ENCODE measurements around the gene CLCN7. TPM values are rescaled to one million over a fixed set of nuclear protein-coding genes. Genes with fewer than 3 reads are reported as not detected.

Gene CLCN7
- polyA plus RNA-seq, 1 experiment: 15.7 TPM

DNA sequence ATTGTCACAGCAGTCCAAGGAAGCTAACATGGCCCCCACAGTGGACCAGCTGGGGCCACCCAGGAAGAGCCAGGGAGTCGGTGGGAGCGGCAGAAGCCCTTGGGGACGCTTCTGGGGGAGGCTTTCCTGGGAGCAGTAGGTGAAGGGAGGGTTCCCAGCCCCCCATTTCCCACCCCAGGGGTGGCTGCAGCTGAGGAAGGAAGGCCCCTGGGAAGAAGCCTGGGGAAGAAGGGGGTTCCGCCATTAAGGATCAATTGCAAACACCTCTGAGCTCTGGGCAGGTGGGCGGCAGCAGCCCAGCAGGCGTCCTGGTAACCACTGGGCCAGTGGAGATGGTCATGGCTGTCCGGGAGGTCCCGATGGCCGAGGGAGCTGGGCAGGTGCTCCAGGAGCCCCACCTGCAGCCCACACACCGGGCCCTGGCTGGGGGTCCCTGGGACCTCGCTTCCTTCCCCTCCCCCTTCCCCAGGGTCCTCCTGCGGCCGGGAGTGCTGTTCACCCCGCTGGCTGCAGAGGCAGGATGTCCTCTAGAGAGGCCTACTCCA, 44.5 kb downstream of the CLCN7 start:
- no peak overlapping the region for H3K4me3 ChIP-seq (ENCODE audit: low read depth, low read length)
- H3K9me3 ChIP-seq (ENCODE audit: control insufficient read depth, insufficient read depth, low read length): no peaks in the 10 kb centered on the region
- POLR2A ChIA-PET: no interaction called here
- no peak overlapping the region for H3K27ac ChIP-seq (ENCODE audit: low read depth, low read length)
- TF ChIP-seq, protein P1, sequence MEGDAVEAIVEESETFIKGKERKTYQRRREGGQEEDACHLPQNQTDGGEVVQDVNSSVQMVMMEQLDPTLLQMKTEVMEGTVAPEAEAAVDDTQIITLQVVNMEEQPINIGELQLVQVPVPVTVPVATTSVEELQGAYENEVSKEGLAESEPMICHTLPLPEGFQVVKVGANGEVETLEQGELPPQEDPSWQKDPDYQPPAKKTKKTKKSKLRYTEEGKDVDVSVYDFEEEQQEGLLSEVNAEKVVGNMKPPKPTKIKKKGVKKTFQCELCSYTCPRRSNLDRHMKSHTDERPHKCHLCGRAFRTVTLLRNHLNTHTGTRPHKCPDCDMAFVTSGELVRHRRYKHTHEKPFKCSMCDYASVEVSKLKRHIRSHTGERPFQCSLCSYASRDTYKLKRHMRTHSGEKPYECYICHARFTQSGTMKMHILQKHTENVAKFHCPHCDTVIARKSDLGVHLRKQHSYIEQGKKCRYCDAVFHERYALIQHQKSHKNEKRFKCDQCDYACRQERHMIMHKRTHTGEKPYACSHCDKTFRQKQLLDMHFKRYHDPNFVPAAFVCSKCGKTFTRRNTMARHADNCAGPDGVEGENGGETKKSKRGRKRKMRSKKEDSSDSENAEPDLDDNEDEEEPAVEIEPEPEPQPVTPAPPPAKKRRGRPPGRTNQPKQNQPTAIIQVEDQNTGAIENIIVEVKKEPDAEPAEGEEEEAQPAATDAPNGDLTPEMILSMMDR (IDR thresholded peaks at IDR 0.05; ENCODE audit: low read depth, low read length): no peak
- H3K27me3 ChIP-seq (ENCODE audit: control insufficient read depth, insufficient read depth, low read length): no peaks in the 10 kb centered on the region
- CTCF ChIA-PET: no interaction called here
- DNase-seq (ENCODE audit: low read depth, low spot score): no peak

DNA sequence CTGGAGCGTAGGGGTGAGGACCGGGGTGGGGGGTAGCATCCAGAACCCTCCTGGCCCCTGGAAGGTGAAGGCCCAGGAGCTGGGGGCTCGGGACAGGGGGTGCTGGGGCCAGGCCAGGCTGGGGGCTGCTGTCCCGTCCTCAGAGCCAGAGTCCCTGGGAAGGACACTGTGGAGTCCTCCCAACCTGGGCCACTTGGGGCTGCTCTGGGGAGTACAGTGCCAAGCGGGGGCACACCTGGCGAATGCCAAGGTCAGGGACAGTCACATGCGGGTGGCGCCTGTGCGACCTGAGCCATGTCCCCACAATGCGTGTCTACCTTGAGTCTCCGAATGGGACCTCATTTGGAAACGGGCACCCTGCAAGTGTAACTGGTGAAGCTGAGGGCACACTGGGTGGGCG, 45.2 kb downstream of the CLCN7 start:
- TF ChIP-seq, protein P1 (IDR thresholded peaks at IDR 0.05; ENCODE audit: low read depth, low read length): no peak
- no peak overlapping the region for H3K27ac ChIP-seq (ENCODE audit: low read depth, low read length)
- H3K4me3 ChIP-seq (ENCODE audit: low read depth, low read length): no peak overlapping the region
- no peaks in the 10 kb centered on the region for H3K9me3 ChIP-seq (ENCODE audit: control insufficient read depth, insufficient read depth, low read length)
- no peak for DNase-seq (ENCODE audit: low read depth, low spot score)
- H3K27me3 ChIP-seq (ENCODE audit: control insufficient read depth, insufficient read depth, low read length): no peaks in the 10 kb centered on the region
- ChIA-PET CTCF (no interaction called here), POLR2A (no interaction called here)

DNA sequence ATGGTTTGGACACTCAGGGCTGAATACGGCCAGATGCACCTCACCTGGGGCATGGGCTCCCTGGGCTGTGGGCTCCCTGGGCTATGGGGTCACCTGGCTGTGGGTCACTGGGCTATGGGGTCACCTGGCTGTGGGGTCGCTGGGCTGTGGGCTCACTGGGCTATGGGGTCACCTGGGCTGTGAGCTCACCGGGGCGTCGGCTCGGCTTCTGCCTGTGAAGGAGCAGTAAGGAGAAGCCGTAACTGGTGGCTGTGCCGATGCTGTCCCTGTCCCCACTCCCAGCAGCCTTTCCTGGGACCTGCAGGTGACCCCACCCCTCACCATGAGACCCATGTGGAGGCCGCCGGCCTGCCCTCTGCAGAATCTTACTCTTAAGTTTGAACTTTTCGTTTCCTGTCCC, 45.8 kb downstream of the CLCN7 start:
- no peak overlapping the region for H3K4me3 ChIP-seq (ENCODE audit: low read depth, low read length)
- no peak for DNase-seq (ENCODE audit: low read depth, low spot score)
- CTCF ChIA-PET: no interaction called here
- no peaks in the 10 kb centered on the region for H3K27me3 ChIP-seq (ENCODE audit: control insufficient read depth, insufficient read depth, low read length)
- POLR2A ChIA-PET: no interaction called here
- TF ChIP-seq, protein P1 (IDR thresholded peaks at IDR 0.05; ENCODE audit: low read depth, low read length): no peak
- H3K27ac ChIP-seq (ENCODE audit: low read depth, low read length): no peak overlapping the region
- no peaks in the 10 kb centered on the region for H3K9me3 ChIP-seq (ENCODE audit: control insufficient read depth, insufficient read depth, low read length)

DNA sequence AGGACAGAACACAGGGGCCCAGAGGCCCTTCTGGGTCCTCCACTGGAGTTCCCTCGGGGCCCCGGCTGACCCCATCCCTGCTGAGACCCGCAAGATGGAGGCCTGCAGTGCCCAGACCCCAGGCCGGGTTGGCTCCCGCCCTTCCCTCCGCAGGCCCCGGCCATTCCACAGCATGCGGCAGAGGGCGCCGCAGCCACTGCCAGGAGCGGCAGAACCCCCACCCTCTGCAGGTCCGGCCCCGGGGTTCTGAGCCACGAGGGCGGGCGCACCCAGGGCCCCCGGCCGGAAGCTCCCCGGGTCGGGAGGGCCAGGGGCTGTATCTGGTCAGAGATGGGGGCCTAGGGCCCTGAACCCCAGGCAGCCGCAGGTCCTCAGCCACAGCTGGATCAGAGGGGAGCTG, 46.3 kb downstream of the CLCN7 start:
- Histone ChIP-seq H3K27me3 (ENCODE audit: control insufficient read depth, insufficient read depth, low read length) (no peaks in the 10 kb centered on the region), H3K4me3 (ENCODE audit: low read depth, low read length) (no peak overlapping the region), H3K9me3 (ENCODE audit: control insufficient read depth, insufficient read depth, low read length) (no peaks in the 10 kb centered on the region), H3K27ac (ENCODE audit: low read depth, low read length) (no peak overlapping the region)
- CTCF ChIA-PET: no interaction called here
- TF ChIP-seq, protein P1 (IDR thresholded peaks at IDR 0.05; ENCODE audit: low read depth, low read length): peak; percentile 32
- DNase-seq (ENCODE audit: low read depth, low spot score): no peak
- POLR2A ChIA-PET: no interaction called here

DNA sequence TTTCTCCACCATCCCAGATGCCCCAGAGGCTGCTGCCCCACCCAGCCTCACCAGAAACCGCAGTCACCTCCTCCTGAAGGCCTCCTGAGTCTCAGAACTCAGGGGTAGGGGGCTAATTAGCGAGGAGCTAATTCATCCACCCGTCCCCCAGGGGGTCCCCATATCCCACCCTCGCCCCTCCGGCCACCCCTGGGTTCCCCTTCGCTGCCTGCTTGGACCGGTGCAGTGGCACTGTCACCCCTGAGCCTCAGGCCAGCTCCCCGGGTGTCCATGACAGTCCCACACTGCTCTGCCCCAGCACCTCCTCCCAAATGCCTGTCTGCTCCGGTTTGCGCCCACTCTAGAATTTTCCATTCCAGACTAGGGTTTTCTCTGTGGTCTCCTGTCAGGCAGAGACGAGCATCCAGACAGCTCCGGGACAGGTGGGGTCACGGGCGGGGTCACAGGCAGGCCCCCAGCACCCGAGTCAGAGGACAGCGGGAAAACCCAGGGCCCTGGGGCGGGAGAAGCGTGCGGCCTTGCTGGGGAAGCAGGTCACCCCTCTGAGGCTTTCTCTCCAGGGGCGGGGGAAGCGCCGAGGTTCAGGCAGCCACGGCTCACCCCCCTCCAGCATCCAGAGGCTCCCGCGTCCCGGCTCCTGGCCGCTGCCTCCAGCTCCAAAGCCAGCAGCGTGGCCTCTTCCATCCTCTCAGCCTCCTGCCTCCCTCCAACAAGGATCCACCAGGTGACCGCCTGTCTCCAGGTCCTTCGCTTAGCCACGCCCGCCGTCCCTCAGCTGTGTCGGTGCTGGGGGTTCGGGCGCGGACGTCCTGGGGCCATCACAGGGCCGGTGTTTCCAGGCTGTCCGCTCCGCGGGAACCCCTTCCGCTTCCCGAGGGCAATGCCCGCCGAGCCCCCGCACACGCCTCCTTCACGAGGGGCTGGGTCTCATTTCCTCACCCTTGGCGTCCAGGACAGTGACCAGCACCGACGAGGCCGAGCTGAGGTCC, 47.1 kb downstream of the CLCN7 start:
- TF ChIP-seq, protein P1 (IDR thresholded peaks at IDR 0.05; ENCODE audit: low read depth, low read length): no peak

More for the DNA sequence above, 47.1 kb downstream of the CLCN7 start:
- Histone ChIP-seq H3K9me3 (ENCODE audit: control insufficient read depth, insufficient read depth, low read length) (no peaks in the 10 kb centered on the region), H3K4me3 (ENCODE audit: low read depth, low read length) (no peak overlapping the region), H3K27me3 (ENCODE audit: control insufficient read depth, insufficient read depth, low read length) (no peaks in the 10 kb centered on the region), H3K27ac (ENCODE audit: low read depth, low read length) (no peak overlapping the region)
- DNase-seq (ENCODE audit: low read depth, low spot score): no peak
- ChIA-PET CTCF (no interaction called here), POLR2A (no interaction called here)

Measured in AG04450 (cell line).